ENCODE data around the gene ADI1. TPM values are rescaled to one million over a fixed set of nuclear protein-coding genes. Genes with fewer than 3 reads are reported as not detected.
A peak's percentile ranks its signal among the peaks of the same experiment; 100 is the strongest.

ADI1 gene
- total and polyA plus RNA-seq, 2 of the 8 experiments (the other 6 are each of a cell fraction or from before 2014, with no cell fraction given) = 12.2 to 40.2 TPM

- peak; percentile 43 for TF ChIP-seq CREB1 (IDR thresholded peaks at IDR 0.05)
These were observed 35.9 kb downstream of the ADI1 start (continued) for GRCh38 chr2:3483227-3483985.

All from H1 (cell line).